GM18867 (cell line): ENCODE measurements around the gene GAS6.

ENCODE experiments used
- ATAC-seq: cut with Tn5 transposase; IDR thresholded peaks from one replicate; pipeline ENCODE4 v1.9.1; 2021; ENCODE audit warnings: mild to moderate bottlenecking, moderate library complexity; ENCODE audit not compliant: unreplicated experiment

GAS6 gene

DNA sequence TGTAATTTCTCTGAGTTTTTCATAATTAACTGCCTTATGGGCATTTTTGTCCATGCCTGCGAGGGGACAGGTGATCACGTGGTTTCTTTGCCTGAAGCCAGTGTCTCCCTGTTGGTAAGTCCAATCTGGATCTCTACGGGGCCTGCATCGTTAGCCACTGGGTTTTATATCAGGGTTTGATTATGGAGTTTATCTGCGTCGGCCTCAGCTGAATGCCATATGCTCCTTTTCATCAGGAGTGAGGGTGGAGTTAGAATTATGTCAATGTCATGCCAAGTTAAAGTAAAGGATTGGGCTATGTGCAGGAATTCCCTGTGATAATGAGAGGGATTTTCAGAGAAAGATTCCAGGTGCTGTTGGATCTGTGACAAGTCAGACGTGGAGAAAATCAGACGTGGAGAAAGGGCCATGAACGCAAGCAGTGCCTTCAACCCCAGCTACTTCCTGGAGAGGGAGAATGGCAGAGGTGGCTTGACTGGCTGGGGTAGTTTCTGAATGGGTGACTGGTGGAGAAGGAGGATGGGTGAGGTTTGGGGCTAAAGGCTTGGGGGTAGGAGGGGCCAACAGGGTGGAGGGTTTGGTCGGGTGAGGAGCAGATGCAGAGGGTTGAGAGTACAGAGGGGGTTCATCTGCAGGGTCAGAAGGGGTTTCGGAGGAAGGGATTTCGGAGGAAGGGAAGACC is 80.5 kb downstream of the GAS6 start:
- no peak for ATAC-seq

DNA sequence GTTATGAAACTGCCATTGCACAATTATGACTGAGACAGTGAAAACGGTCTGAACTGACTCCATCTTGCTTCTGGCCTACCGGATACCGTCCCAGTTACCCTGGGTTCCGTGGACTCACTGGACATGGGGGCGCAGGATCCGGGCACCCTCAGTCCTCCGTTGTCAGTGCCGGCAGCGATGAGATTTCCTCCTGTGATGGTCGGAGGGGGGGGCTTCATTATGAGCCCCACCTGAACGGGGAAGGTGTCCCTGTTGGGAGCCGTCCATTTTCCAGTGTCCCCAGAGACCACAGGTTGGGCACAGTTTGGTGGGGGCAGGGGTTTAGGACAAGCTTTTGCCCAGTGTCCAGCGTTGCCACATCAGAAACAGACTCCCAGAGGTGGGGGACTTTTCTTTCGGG is 81.4 kb downstream of the GAS6 start:
- no peak for ATAC-seq

DNA sequence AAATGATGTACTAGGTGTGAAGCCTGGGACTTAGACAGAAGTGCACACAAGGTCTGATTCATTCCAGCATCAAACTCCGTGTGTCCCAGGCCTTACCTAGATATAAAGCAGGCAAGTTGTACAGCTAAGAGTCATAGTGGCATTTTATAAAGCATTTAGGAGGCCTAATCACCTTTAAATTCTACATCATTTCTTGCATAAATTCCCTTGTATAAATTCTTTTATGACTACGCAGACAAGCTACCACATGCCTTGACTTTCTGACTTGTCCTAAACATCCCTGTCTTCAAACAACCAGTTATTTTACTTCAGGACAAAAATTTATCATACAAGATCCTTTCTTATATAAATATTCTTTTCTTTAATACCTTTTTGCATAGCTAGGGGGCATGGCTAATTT is 82.3 kb downstream of the GAS6 start:
- no peak for ATAC-seq

- ATAC-seq, result no peak
Observed at GRCh38 chr13:113777311-113778260, 86.3 kb downstream of the GAS6 start.

DNA sequence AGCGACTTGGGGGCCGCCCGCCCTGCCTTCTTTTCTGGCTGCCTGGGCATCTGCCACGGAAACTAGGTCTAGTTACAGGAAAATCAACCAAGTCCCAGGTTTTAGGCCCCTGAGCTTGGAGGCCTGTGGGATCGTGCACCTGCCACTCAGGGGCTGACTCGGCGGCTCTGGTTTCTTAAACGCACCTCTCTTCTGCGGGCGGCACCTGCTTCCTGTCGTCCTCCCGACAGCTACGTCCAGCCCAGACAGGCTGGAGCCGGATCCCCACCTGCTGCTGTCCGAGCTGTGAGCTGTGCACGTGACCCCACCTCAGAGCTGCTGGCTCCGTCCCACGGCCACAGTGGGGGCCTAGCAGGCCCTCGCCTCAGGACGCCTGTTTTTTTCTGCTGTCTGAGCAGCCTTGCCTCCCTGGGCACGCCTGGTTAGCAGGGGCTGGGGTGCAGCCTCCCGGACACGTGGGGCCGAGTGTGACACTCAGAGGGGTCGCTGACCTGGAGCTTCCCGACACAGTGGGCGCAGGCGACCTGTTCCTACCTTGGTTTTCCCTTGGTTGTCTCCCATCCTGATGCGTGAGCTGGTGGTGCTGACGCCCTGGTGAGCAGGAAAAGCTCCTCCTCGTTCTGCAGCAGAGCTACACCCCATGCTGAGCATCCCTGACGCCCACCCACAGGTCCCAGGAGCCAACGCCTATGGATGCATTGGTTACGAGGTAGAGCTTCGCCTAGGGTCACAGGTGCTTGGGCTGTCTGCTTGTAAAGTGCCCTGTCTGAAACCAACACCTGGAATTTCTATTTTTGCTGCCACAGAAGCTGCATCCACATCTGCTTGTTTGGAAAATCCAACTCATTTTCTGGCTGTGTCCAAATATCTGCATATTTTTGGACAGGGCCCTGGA is 87.4 kb downstream of the GAS6 start:
- ATAC-seq, result no peak

GRCh38 chr13:113775451-113776145 is 88.3 kb downstream of the GAS6 start:
- no peak for ATAC-seq

GRCh38 chr13:113774177-113775107 is 89.4 kb downstream of the GAS6 start:
- ATAC-seq, result no peak

GRCh38 chr13:113771709-113772331 is 92.1 kb downstream of the GAS6 start:
- ATAC-seq, result no peak

GRCh38 chr13:113770937-113771336 is 92.9 kb downstream of the GAS6 start:
- no peak for ATAC-seq
